HG03432 (cell line): ENCODE results near the gene EDA.

Source experiments
- ATAC-seq: cut with Tn5 transposase; IDR thresholded peaks from one replicate; pipeline ENCODE4 v1.9.1; 2021; ENCODE audit warnings: mild to moderate bottlenecking, moderate library complexity; ENCODE audit not compliant: unreplicated experiment

The EDA gene

GRCh38 chrX:70054391-70054790 is 438.5 kb downstream of the EDA start:
- no peak for ATAC-seq

DNA sequence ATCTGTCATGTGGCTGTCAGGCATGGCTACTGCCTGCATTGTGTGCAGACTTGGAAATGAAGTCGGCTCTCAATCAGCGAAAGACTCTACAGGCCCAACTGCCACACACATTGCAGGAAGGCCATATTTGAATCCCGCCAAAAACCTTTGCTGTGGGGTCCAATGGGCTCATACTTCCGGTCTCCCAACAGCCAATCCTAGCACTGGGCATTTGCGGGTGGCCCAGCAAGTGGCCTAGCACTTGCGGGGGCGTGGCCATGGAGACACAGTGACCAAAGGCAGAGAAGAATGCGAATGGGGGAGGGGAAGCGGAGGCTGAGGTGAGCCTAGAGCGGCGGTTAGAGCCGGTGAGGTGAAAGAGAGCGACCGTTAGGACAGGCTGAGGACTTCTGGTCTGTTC is 446.2 kb downstream of the EDA start, which contains the start of gene OTUD6A:
TSS of gene OTUD6A (plus strand) at position 382 of the 400 bp plus-strand sequence. CDS start 68 bp downstream, outside the sequence.
- ATAC-seq = no peak

DNA sequence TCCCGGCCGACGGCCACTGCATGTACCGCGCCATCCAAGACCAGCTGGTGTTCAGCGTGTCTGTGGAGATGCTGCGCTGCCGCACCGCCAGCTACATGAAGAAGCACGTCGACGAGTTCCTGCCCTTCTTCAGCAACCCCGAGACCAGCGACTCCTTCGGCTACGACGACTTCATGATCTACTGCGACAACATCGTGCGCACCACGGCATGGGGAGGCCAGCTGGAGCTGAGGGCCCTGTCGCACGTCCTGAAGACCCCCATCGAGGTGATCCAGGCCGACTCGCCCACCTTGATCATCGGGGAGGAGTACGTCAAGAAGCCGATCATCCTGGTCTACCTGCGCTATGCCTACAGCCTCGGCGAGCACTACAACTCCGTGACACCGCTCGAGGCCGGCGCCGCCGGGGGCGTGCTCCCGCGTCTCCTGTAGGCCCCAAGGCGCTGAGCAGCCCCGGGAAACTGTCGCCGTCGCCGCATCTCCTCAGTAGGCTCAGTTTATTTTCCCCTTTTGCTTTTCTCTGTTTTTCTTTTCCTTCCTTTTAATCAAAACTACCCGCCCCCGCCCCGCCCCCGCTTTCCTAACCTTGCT is 447.1 kb downstream of the EDA start:
- no peak for ATAC-seq

- ATAC-seq = no peak
Measured at GRCh38 chrX:70066646-70067045, 450.7 kb downstream of the EDA start.

- no peak for ATAC-seq
Measured at GRCh38 chrX:70079297-70079696, 463.4 kb downstream of the EDA start.

DNA sequence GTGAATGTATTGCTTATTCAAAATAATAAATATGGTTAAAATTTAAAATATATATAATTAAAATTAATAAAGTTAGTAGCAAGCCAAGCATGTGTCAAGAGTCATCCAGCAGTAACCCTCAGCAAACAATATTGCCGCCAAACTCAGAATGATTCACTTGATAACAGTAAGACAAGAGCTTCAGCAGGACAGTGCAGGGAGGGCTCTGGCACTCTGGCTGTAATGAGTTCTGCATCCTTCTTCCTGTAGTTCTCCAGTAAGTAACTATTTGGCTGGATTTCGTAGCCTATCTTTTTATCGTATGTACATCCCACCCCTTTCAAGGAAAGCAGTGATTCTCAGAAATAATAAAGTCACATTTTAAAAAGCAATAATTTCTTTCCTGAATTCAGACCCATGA is 464.0 kb downstream of the EDA start:
- ATAC-seq = no peak

GRCh38 chrX:70082723-70083122 is 466.8 kb downstream of the EDA start:
- ATAC-seq = no peak

DNA sequence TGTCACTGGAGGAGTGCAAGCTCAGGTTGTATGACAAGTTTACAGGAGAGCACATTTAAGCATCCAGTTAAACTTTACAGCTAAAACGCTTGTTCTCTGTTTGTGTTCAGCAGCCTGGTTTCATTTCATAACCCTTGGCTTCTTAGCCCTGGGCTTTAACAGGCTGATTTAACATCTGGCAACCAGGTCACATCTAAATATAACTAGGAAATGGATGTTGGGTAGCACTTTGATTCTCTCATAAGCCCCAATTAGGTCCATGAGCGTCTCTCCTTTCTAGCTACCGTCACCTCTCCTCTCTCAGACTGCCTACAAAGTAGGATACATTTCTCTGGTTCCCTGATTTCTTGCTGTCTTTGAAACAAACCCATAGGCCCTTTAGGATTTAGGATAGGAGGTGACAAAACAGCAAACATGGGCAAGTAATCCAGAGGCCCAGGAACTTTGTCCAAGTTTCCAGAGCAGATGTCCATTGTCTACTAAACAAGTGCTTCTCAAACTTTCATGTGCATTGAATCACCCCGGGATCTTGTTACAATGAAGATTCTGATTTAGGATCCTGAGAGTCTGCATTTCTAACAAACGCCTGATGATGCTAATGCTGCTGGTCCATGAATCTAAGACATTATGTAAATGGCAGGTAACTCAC is 468.8 kb downstream of the EDA start:
- no peak for ATAC-seq

GRCh38 chrX:70087857-70088630 is 472.1 kb downstream of the EDA start:
- ATAC-seq = no peak

- no peak for ATAC-seq
Measured at GRCh38 chrX:70088751-70089150, 472.8 kb downstream of the EDA start.
